Adrenal gland (tissue), 12 donors: ENCODE measurements around the gene IPO11. TPM values are rescaled to one million over a fixed set of nuclear protein-coding genes. Genes with fewer than 3 reads are reported as not detected.
"Not testable (repeated sequence)": the region's sequence is repeated elsewhere in the genome, so short reads cannot be mapped to it uniquely, and the experiment has no call there.

Source experiments
- DNase-seq, 7 donors: peaks; one replicate each; pipeline ENCODE4 v3.0.0-alpha.2; 2019 to 2020
- H3K27ac ChIP-seq, 5 donors: fragments of 200-600 bp; sonication (generic) in 4 of 5; 1 replicate in 3 of 5; 2 replicates in 2 of 5; pipeline versions ENCODE4 v1.5.1 to v1.8.0; 2016 to 2020; ENCODE audit warnings: mild to moderate bottlenecking in 1 of 5
- H3K27me3 ChIP-seq: fragments of 200-600 bp; 2 replicates; pipeline ENCODE4 v1.8.0; 2021
- H3K36me3 ChIP-seq, 2 donors: fragments of 200-600 bp; replicated peaks in 1 of 2; 1 replicate in 1 of 2; 2 replicates in 1 of 2; pipeline versions ENCODE4 v1.5.1 to v1.8.0; 2018 to 2022
- H3K4me1 ChIP-seq, 2 donors: fragments of 200-600 bp; replicated peaks in 1 of 2; 1 replicate in 1 of 2; 2 replicates in 1 of 2; pipeline versions ENCODE4 v1.5.1 to v1.8.0; 2018 to 2021
- H3K4me3 ChIP-seq, 4 donors: fragments of 200-600 bp; sonication (generic) in 3 of 4; one replicate each; pipeline ENCODE4 v1.5.1; 2016 to 2018
- H3K9me3 ChIP-seq, 3 donors: fragments of 200-600 bp; sonication (generic) in 1 of 3; replicated peaks in 1 of 3; 1 replicate in 2 of 3; 2 replicates in 1 of 3; pipeline versions ENCODE4 v1.5.1 to v1.8.0; 2016 to 2021
- CTCF ChIP-seq, 6 experiments: fragments of 450-650 bp in 4 of 6; fragments of 200-600 bp in 2 of 6; sonication (generic) in 1 of 6; IDR thresholded peaks; 1 replicate in 5 of 6; 2 replicates in 1 of 6; pipeline versions ENCODE4 v1.5.1 to v1.8.0; 2016 to 2021; ENCODE audit warnings: antibody characterized with exemption in 6 of 6, mild to moderate bottlenecking in 2 of 6, moderate library complexity in 1 of 6
- POLR2A ChIP-seq, 2 donors: fragments of 450-650 bp; IDR thresholded peaks; one replicate each; pipeline ENCODE4 v1.6.1; 2017; ENCODE audit warnings: antibody characterized with exemption in 2 of 2, mild to moderate bottlenecking in 2 of 2, moderate library complexity in 1 of 2
- WGBS, 4 donors: extraction: QIAGEN DNeasy Blood & Tissue Kit in 2 of 4; methylation state at CpG; one replicate each; pipeline versions ENCODE4 v1.1.5 to v1.1.7; 2013 to 2017; 5-methylcytosine and 5-hydroxymethylcytosine counted together
- intact Hi-C, 2 donors: fragments of 100-400 bp; cut with DNase I; formaldehyde crosslinking; loops; one replicate each; pipeline versions ENCODE4 v1.14.1 to v1.15.0; 2022 to 2023
- polyA plus RNA-seq, 3 donors: library from polyadenylated mRNA; stranded (reverse); fragments of 200-250 nt in 2 of 3; fragments of 350-450 nt in 1 of 3; fragmentation: Illumina TruSeq in 1 of 3; extraction: RNeasy Lipid Tissue Mini Kit (QIAGEN cat#74804) in 1 of 3; gene quantifications; one replicate each; pipeline ENCODE4 v1.2.3, GENCODE V29; 2013 to 2014
- total RNA-seq, 9 donors: library from RNA; depleted of rRNA in 4 of 9; stranded (reverse); fragments of >200 nt in 4 of 9; fragments of 120-200 nt in 1 of 9; fragmentation: NEBNext Ultra II Directional in 1 of 9; extraction: Animal tissue kit (Norgen Biotek cat#: 25700) in 1 of 9; gene quantifications; one replicate each; pipeline versions ENCODE4 v1.1.0 to v1.2.4, GENCODE V29; 2013 to 2023
- donor health status: healthy with polysubstance abuse.
- donor health status: Bipolar disorder and iron deficiency.
- donor health status: DM: yes; HTN: yes; CAD: no.
- donor health status: DM: no; HTN: no; CAD: no.
- donor health status: DM: no; HTN: no; CAD: no.
- donor health status: DM: yes; HTN: yes; CAD: no.

IPO11 gene
- total and polyA plus RNA-seq, 12 donors = 6.0 to 33.3 (median 23.7) TPM

- 92 to 95% (median 95%) methylated on average over 5 of the region's 5 CpGs for WGBS, 4 donors
- Histone ChIP-seq H3K4me1 (no peaks in the 10 kb centered on the region), H3K27me3 (no peaks in the 10 kb centered on the region), H3K9me3 (no peaks in the 10 kb centered on the region), H3K4me3 (no peak overlapping the region), H3K36me3 (no peaks in the 10 kb centered on the region), H3K27ac (no peak overlapping the region)
- TF ChIP-seq CTCF (IDR thresholded peaks at IDR 0.05) (no peak), POLR2A (IDR thresholded peaks at IDR 0.05) (no peak)
- DNase-seq = no peak
- intact Hi-C loops = no loop called here
These were observed 94.3 kb downstream of the IPO11 start for GRCh38 chr5:62506659-62507460.

- H3K4me3 ChIP-seq, H3K27ac ChIP-seq, H3K4me1 ChIP-seq, DNase-seq, intact Hi-C loops, H3K9me3 ChIP-seq, H3K27me3 ChIP-seq, H3K36me3 ChIP-seq: not testable (repeated sequence)
- WGBS, 4 donors = 95 to 99% (median 98%) methylated on average over 5 of the region's 5 CpGs
These were observed 96.2 kb downstream of the IPO11 start for GRCh38 chr5:62508760-62509159.

- no peaks in the 10 kb centered on the region for H3K9me3 ChIP-seq
- H3K4me1 ChIP-seq = no peaks in the 10 kb centered on the region
- no peak overlapping the region for H3K4me3 ChIP-seq
- H3K27me3 ChIP-seq = no peaks in the 10 kb centered on the region
- no peak overlapping the region for H3K27ac ChIP-seq
- no peaks in the 10 kb centered on the region for H3K36me3 ChIP-seq
- TF ChIP-seq CTCF (IDR thresholded peaks at IDR 0.05) (no peak), POLR2A (IDR thresholded peaks at IDR 0.05) (no peak)
- intact Hi-C loops = no loop called here
- no peak for DNase-seq
- 53 to 75% (median 59%) methylated on average over 1 of the region's 1 CpG for WGBS, 4 donors
These were observed 97.2 kb downstream of the IPO11 start for GRCh38 chr5:62509806-62510205.

GRCh38 chr5:62513085-62513484, 100.5 kb downstream of the IPO11 start:
- H3K4me1 ChIP-seq, H3K36me3 ChIP-seq, H3K9me3 ChIP-seq, H3K4me3 ChIP-seq, DNase-seq, H3K27me3 ChIP-seq, H3K27ac ChIP-seq, intact Hi-C loops: not testable (repeated sequence)
- WGBS, 4 donors = 95 to 97% methylated on average over 19 to 21 of the region's 28 CpGs; no CpG with 5 or more reads in 2 of the 4 donors

- Histone ChIP-seq H3K27me3 (no peaks in the 10 kb centered on the region), H3K36me3 (no peaks in the 10 kb centered on the region), H3K4me1 (no peaks in the 10 kb centered on the region), H3K9me3 (no peaks in the 10 kb centered on the region), H3K4me3 (no peak overlapping the region), H3K27ac (no peak overlapping the region)
- no peak for DNase-seq
- no peak for TF ChIP-seq CTCF (IDR thresholded peaks at IDR 0.05)
- TF ChIP-seq POLR2A (IDR thresholded peaks at IDR 0.05) = no peak
- WGBS, 4 donors = 76 to 99% (median 85%) methylated on average over 4 to 6 of the region's 6 CpGs
- intact Hi-C loops = no loop called here
These were observed 102.1 kb downstream of the IPO11 start for GRCh38 chr5:62514510-62515119.

- H3K27me3 ChIP-seq, H3K4me1 ChIP-seq, H3K9me3 ChIP-seq, H3K36me3 ChIP-seq, DNase-seq, intact Hi-C loops, H3K27ac ChIP-seq, H3K4me3 ChIP-seq: not testable (repeated sequence)
- 92 to 100% (median 98%) methylated on average over 1 of the region's 1 CpG for WGBS, 4 donors
These were observed 108.2 kb downstream of the IPO11 start for GRCh38 chr5:62520812-62521211.
